Activated CD8-positive, alpha-beta memory T cell treated with anti-CD3 and anti-CD28 coated beads, Interleukin-2, amount 50 U/mL, for 1 hour (primary cell): Measurements from ENCODE around the gene C7orf33.
"Not testable (repeated sequence)": the region's sequence is repeated elsewhere in the genome, so short reads cannot be mapped to it uniquely, and the experiment has no call there.

Source experiments
- DNase-seq: peaks from one replicate; pipeline ENCODE4 v3.0.0-alpha.2; 2020; ENCODE audit errors: extremely low read depth

The C7orf33 gene, protein sequence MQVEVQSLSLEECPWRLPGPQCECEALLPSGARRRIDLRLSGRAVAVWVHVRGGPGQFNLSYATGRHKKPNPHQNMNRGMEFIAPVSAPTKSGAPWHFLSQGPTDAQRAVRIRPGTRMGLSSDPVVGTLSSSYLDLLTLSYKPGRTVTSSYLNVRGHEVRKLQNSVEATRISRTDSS

DNA sequence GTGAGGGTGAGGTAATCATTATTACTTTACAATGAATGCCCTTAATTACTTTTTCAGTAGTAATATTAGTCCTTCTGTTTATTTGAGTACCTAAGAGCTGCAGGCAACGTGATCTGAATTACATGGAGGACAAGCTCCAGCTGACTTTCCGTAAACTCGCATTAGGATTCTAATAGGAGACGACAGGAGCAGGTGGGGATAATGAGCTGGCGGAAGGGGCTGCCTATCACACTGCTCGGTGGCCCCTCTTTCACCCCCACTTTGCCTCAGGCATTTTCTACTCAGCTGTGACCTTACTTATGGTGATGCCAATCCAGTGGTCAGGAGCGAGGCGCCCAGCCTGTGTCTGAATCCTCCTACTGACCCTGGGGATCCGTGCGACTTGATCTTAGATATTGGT lies at the start of gene C7orf33:
TSS of gene C7orf33 (plus strand) at position 296 of the 400 bp plus-strand sequence. CDS start 160 bp downstream, outside the sequence.
- DNase-seq, result no peak

DNA sequence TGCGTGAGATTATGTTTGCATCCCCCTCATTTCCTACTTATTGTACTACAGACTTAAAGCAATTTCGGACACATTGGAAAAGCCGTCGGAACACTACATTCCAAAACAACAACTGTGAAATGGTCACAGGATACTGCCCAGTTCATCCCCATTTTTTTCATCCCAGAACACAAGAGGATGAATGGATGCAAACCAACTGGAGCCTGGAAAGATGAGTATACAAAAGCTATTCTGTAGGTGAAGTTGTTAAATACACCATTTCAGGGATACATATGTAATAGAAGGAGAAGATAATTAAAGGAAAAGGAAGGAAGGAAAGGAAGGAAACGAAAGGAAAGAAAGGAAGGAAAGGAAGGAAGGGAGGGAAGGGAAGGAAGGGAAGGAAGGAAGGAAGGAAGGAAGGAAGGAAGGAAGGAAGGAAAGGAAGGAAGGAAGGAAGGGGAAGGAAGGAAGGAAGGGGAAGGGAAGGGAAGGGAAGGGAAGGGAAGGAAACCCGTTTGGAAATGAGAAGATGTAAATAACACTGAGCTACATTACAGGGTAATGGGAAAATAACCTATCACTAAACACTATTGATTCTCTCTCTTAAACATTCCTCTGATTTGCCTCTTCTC lies 48.6 kb upstream of the C7orf33 start:
- DNase-seq, result no peak

DNA sequence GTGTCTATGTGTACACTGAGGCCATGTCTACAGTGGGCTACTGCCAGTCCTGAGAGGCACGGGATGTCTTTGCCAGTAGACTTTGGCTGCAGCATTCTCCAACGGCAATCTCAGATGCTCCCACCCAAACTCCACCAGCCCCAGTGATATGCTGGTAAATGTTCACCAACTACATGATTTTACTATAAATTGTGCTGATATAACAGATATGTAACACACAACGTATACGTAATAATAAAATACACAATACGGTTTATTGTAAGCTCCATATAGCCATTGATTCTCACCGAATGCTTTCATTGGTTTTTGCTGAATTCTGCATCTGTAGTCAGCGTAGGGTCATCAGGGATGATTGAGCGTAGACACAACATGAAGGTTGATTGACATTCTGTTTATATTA lies 47.3 kb upstream of the C7orf33 start:
- no peak for DNase-seq

DNA sequence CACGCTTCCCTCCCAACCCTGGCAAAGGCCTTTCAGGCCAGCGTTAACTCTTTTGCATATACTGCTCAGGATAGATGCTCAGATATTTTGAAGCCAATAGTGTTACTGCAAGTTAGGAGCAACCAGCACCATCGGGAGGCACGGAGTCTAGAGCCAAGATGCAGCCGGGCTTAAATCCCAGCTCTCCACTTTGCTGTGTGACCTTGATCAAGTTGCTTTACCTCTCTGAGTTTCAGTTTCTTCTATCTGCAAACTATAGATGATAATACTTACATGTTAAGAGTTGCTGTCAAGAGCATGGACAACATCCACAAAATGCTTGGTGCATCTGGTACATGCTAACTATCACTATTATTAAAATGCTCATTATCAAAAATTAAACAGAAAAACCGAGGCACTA lies 45.4 kb upstream of the C7orf33 start:
- no peak for DNase-seq

DNA sequence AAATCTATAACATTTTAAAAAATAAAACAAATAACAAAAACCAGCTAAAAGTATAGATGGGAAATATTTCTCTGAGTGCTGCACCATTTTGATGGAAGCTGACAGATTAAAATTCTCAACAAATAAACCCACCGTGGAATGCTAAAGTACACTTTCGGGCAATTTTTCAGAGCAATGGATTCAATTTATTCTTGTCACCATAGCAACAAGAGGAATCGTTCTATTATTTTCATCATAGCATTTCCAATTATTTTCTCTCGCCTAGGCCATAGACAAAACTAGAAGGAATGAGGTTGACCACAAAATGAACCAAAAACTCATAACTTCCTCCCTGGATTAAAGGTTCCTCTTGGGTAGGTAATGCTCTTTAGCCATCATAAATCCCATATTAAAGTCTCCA lies 44.6 kb upstream of the C7orf33 start:
- DNase-seq, result no peak

DNA sequence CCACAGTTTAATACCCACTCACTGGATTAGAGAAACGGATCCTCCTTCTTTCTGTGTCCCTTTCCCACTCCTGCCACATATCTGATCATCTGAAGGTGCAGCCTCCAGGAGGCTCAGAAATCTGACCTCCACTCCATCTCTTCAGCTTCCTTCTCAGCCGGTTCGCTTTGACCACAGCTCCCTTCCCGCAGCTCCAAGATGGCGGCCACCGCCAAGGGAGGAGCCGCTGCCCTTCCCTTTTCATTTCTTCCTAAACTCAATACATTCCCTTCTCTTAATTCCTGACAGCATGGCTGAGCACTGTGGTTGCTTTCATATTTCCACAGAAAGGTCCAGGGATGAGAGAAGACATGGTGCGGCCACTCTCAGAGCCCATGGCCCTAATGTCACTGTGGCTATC lies 43.7 kb upstream of the C7orf33 start:
- DNase-seq, result no peak

DNA sequence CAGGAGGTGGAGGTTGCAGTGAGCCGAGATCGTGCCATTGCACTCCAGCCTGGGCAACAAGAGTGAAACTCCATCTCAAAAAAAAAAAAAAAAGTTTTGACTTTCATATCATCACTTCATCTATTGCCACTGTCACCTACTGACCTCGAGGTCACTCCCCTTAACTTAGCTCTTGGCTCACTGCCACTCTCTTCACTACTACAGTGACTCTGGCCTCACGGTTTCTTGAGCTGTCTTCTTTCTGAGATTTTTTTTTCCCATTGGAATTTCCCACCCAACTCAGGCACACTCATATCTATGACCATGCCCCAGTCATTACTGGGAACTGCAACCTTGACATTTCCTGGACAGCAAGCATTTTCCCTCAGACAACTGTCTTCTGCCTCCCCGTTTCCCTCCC lies 42.6 kb upstream of the C7orf33 start:
- no peak for DNase-seq

DNA sequence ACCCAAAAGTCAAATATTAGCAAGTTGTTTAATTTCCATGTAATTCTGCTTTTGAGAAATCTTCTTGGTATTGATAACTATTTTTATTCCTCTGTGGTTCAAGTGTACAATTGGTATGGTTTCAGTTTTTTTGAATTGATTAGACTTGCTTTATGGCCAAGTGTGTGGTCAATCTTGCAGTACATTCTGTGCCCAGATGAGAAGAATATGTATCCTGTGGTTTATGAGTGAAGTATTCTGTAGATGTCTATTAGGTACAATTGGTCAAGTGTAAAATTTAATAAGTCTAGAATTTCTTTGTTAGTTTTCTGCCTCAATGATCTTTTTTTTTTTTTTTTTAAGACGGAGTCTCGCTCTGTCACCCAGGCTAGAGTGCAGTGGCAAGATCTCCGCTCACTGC lies 36.6 kb upstream of the C7orf33 start:
- no peak for DNase-seq

DNA sequence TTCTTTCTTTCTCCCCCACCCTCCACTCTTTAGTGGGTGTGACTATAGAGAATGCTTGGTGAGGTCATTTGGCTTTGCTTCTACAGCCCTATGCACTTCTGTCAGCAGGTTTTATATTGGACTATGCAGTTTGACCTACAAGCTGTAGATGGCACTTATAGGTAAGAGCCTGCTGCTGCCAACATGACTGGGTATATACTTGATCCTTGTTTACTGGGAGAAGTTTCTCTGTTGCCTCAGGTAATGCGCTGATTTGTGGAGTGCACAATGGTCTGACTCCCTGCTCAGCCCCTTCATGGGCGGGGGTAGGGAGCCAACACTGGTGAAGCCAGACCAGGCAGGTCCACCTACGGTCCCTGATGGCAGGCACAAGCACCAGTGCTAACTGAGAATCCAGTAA lies 33.7 kb upstream of the C7orf33 start:
- DNase-seq, result no peak

DNA sequence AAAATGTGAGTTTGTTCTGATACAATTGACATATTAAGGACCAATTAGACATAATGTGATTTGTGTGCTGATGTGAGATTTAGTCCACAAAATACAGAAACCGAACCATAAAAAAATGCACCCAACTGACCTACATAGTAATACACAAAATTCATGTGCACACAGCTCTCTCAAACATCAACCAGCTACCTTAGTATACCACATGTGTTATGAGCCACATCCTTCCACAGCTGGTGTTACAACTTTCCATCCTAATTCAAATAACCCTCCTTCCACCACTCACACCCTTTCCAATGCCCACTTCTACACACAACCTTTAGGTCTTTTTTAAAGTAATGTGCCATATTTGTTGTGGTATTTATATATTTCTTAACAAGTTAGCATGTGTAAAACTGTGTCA lies 31.7 kb upstream of the C7orf33 start:
- no peak for DNase-seq

DNA sequence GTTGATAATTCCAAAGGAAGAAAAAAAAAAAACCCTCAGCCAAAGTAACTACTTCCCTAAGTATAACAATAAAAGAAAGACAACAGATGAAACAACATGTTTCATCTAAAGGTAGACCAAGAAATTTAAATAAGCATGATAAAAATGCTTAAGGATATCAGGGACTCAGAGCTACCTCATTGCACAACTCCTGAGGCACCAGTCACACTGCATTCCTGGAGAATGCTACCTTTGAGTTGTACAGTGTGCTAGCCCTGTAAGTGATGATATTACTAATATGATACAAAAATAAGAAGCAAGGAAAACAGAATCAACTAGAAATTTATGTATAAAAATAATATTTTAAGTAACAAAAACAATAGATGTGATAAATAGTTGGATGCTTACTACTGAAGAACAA lies 29.5 kb upstream of the C7orf33 start:
- DNase-seq, result no peak

DNA sequence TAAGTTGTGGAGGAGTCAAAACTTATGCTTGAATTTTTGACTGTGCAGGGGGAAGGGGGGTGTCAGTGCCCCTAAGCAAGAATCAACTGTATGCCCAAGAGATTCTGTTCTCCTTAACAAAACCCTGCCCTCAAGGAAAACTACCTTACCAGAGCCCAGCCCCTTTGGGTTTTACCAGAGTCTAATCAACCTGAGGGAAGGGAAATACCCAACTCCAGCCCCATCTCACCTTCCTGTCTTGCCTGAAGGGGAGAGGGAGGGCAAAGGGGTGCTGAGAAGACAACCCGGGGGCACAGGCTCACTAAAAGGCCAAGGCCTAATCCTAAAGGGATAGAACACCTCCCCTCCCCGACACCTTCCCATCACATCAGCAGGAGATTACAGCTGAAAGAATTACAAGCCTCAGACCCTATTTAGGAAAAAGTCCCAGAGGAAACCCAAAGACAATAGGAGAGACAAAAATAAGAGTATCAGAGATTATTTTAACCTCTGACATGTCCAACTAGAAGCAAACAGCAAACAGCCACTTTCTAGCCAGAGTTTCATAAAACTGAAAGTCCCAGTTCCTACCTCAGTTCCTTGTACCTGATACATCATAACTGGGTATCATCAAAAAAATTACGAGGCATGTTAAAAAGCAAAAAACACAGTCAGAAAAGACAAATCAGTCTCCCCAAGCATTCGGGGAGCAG lies 26.8 kb upstream of the C7orf33 start:
- DNase-seq, result no peak

DNA sequence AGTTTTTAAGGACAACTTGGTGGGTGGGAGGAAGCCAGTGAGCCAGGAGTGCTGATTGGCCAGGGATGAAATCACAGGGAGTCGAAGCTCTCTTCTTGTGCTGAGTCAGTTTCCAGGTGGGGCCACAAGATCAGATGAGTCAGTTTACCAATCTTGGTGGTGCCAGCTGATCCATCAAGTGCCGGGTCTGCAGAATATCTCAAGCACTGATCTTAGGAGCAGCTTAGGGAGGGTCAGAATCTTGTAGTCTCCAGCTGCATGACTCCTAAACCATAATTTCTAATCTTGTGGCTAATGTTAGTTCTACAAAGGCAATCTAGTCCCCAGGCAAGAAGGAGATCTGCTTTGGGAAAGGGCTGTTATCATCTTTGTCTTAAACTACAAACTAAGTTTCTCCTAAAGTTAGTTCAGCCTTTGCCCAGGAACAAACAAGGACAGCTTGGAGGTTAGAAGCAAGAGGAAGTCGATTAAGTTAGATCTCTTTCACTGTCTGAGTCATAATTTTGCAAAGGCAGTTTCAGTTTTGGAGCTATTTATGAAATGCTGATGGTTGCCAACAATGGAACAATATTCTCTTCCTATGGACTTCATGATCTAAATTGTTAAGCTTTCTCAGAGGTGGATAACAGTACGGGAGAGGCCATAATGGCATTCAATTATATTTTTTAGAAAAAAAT lies 26.2 kb upstream of the C7orf33 start:
- DNase-seq, result not testable (repeated sequence)

DNA sequence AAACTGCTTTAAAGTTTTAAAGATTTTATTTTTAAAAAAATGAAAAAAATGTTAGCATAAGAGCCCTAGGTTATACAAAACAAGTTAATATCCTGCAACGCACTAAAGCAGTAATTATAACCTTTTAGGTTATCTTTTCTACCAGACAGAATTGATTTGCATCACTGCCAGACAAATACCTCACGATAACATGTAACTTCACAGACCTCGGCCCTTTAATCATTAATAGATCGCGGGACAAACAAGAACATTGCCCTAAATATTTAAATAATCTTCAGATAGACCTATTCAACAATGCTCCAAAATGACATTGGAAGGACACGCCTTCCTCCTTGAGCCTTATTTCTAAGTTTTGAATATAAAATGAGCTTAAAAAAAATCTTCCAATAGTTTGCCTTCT lies 23.8 kb upstream of the C7orf33 start:
- no peak for DNase-seq

DNA sequence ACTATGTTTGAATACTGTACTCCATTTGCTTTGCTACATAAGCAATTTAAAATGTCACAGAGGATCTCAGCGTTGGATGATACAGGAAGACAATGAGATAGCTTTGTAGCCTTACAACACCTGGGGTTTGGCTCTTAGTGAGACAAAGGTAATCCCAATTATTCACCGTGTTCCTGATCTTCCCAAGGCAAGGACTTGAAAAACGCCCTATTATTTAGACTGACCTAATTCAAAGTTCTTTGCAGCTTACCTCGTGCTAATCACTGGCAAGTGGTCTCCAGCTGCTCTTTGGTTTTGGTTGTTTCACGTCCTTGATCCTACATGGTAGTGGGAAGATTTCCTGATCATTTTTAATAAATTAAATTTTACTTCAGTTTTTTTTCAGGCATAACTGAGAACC lies 23.0 kb upstream of the C7orf33 start:
- no peak for DNase-seq

DNA sequence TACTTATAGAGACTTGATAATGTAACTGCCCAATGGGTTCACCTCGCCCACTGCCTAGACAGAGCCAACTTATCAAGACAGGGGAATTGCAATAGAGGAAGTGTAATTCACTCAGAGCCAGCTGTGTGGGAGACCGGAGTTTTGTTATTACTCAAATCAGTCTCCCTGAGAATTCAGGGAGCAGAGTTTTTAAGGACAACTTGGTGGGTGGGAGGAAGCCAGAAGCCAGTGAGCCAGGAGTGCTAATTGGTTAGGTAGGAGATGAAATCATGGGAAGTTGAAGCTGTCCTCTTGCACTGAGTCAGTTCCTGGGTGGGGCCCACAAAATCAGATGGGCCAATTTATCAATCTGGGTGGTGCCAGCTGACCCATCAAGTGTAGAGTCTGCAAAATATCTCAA lies 20.1 kb upstream of the C7orf33 start:
- no peak for DNase-seq

DNA sequence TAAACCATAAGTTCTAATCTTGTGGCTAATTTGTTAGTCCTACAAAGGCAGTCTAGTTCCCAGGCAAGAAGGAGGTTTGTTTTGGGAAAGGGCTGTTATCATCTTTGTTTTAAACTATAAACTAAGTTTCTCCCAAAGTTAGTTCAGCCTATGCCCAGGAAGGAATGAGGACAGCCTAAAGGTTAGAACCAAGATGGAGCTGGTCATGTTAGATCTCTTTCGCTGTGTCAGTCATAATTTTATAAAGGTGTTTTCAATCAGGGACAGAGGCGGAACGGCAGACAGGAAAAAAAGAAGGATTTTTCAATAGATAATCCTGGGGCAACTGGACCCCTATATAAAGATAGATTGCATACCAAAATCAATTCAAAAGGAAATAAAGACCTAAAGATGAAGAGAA lies 19.6 kb upstream of the C7orf33 start:
- DNase-seq, result not testable (repeated sequence)

DNA sequence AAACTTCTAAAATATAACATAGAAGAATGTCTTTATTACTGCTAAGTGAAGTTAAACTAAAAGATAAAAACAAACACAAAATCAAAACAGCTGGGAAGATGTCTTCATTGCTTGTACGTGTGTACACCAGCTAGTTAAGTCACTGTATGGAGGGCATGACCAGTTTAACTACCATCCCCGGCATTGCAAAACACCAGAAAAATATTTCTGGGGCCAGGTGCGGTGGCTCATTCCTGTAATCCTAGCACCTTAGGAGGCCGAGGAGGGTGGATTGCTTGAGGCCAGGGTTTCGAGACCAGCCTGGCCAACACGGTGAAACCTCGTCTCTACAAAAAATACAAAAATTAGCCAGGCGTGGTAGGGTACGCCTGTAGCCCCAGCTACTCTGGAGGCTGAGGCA lies 19.2 kb upstream of the C7orf33 start:
- no peak for DNase-seq

DNA sequence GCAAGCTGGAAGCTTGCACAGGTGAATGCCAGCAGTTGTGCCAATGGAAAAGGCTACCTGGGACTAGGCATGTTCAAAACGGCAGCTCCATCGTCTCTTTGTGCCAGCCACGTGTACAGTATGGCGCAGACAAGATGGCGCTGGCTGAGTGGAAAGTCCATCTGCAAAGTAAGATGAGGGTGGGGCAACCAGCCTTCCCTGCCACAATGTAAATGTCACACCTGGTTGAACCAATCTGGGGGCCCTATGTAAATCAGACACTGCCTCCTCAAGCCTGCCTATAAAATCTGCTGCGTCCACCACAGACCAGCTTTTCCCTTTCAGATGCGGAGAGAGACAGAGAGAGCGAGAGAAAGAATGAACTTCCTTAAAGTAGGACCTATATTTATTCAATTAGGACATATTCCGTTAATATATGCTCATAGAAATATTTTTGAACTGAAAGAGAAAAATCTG lies 18.5 kb upstream of the C7orf33 start:
- DNase-seq, result no peak

DNA sequence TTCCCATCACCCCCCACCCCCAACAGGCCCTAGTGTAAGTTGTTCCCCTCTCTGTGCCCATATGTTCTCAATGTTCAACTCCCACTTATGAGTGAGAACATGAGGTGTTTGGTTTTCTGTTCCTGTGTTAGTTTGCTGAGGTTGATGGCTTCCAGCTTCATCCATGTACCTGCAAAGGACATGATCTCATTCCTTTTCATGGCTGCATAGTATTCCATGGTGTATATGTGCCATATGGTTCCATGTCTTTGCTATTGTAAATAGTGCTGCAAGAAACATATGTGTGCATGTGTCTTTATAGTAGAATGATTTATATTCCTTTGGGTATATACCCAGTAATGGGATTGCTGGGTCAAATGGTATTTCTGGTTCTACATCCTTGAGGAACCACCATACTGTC lies 17.0 kb upstream of the C7orf33 start:
- DNase-seq, result not testable (repeated sequence)

DNA sequence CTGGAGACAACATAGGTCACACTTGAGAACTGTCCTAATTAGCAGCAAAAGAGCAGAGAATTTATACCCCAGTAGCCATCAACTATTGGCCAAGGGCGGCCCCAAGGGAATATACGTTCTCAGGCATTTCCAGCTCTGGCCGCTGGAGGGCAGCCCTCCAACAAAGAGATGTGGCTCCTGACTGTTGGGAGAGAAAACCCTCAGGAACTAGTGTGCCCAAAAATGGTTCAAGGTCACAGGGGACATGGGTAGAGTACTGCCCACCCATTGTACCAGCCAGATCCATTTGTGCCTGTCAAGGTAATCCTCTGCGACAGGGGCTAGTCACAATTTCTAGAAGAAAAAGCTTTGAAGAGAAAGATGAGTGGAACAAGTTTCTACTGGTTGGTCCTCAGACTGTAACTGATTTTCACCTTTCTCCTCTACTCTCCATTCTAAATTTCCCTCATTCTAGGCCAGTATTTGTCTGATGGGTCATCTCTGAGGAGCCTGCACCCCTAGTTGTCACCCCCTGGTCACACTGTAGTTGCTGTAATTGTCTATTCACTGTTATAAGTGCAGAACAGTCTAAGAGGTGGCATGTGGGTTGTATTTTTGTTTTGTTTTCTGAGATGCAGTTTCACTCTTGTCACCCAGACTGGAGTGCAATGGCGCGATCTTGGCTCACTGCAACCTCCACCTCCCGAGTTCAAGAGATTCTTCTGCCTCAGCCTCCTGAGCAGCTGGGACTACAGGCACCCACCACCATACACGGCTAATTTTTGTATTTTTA lies 14.7 kb upstream of the C7orf33 start:
- peak; percentile 16 for DNase-seq

DNA sequence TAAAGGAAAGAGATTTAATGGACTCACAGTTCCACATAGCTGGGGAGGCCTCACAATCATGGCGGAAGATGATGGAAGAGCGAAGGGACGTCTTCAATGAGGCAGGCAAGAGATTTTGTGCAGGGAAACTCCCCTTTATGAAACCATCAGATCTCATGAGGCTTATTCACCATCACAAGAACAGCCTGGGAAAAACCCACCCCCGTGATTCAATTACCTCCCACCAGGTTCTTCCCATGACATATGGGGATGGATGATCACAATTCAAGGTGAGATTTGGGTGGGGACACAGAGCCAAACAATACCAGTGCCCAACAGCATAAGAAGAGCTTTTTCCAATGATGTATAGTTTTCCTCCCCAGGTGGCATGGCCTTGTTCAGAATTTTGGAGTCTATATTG lies 11.2 kb upstream of the C7orf33 start:
- no peak for DNase-seq
